Endothelial cell of umbilical vein (primary cell): ENCODE data around the gene MINDY4B. TPM values are rescaled to one million over a fixed set of nuclear protein-coding genes. Genes with fewer than 3 reads are reported as not detected.

Experiments used
- BruUV-seq: library from RNA; stranded (reverse); fragments of 400-500 nt; replicated peaks from 2 replicates; lab custom pipeline; 2021; lab: Mats Ljungman, UMichigan
- CTCF ChIA-PET: fragments of 300-600, 350-600 bp; sonication (Branson Sonifier 250); formaldehyde crosslinking; loops from one replicate; lab custom pipeline; 2021; ENCODE audit warnings: antibody characterized with exemption, inconsistent platforms; lab: Charles Lee
- POLR2A ChIA-PET: fragments of 300-600, 350-600 bp; sonication (Branson Sonifier 250); formaldehyde crosslinking; loops from one replicate; lab custom pipeline; 2021; ENCODE audit warnings: antibody characterized with exemption, inconsistent platforms; lab: Charles Lee
- DNase-seq: peaks from one replicate; pipeline ENCODE4 v3.0.0-alpha.2; 2011; ENCODE audit warnings: low read depth, low spot score
- FAIRE-seq: peaks from 2 replicates; lab custom pipeline; 2011; peaks lifted over from hg19 to GRCh38; lab: Jason Lieb, UNC
- H2AFZ ChIP-seq: 2 replicates; pipeline ENCODE4 v1.6.0; 2012; ENCODE audit warnings: low read depth, low read length, control low read depth, inconsistent platforms
- H3K27ac ChIP-seq: 2 replicates; pipeline ENCODE4 v1.5.1; 2011; ENCODE audit warnings: low read depth, mild to moderate bottlenecking, control low read depth, low read length, moderate library complexity; ENCODE audit not compliant: insufficient read depth
- H3K27me3 ChIP-seq, 2 experiments: 2 replicates each; pipeline versions ENCODE4 v1.6.0 to v1.6.1; 2011; ENCODE audit warnings: low read length in 2 of 2, mixed read lengths in 1 of 2; ENCODE audit not compliant: control insufficient read depth in 2 of 2, insufficient read depth in 2 of 2
- H3K36me3 ChIP-seq, 2 experiments: 2 replicates in 1 of 2; 3 replicates in 1 of 2; pipeline ENCODE4 v1.5.1; 2011; ENCODE audit warnings: low read length in 2 of 2, mild to moderate bottlenecking in 1 of 2, moderate library complexity in 1 of 2; ENCODE audit not compliant: control insufficient read depth in 2 of 2, insufficient read depth in 2 of 2; ENCODE audit errors: extremely low read depth in 1 of 2
- H3K4me1 ChIP-seq: 3 replicates; pipeline ENCODE4 v1.5.1; 2011; ENCODE audit warnings: mild to moderate bottlenecking, low read length; ENCODE audit not compliant: control insufficient read depth, insufficient read depth; ENCODE audit errors: extremely low read depth
- H3K4me2 ChIP-seq: 2 replicates; pipeline ENCODE4 v1.6.1; 2011; ENCODE audit warnings: low read length, control low read depth, mixed read lengths; ENCODE audit not compliant: insufficient read depth
- H3K4me3 ChIP-seq, 3 experiments: fragments of 200-600 bp in 1 of 3; sonication (generic), shearing (Covaris generic) in 1 of 3; replicated peaks in 1 of 3; 2 replicates each; pipeline ENCODE4 v1.5.1; 2011 to 2016; ENCODE audit warnings: control low read depth in 3 of 3, low read length in 3 of 3, mild to moderate bottlenecking in 2 of 3, inconsistent platforms in 1 of 3, low read depth in 1 of 3, moderate library complexity in 1 of 3; ENCODE audit not compliant: insufficient read depth in 1 of 3
- H3K79me2 ChIP-seq: 2 replicates; pipeline ENCODE4 v1.6.0; 2012; ENCODE audit warnings: low read length, inconsistent platforms; ENCODE audit not compliant: control insufficient read depth, insufficient read depth
- H3K9ac ChIP-seq: replicated peaks from 2 replicates; pipeline ENCODE3; 2011; ENCODE audit warnings: low read length, control low read depth; ENCODE audit not compliant: insufficient read depth; ENCODE audit errors: extremely low read depth
- H3K9me1 ChIP-seq: replicated peaks from 3 replicates; pipeline ENCODE4 v1.6.0; 2011; ENCODE audit warnings: mild to moderate bottlenecking, low read length; ENCODE audit not compliant: control insufficient read depth, insufficient read depth; ENCODE audit errors: extremely low read depth
- H3K9me3 ChIP-seq: replicated peaks from 2 replicates; pipeline ENCODE4 v1.5.1; 2012; ENCODE audit warnings: low read length, inconsistent platforms; ENCODE audit not compliant: control insufficient read depth, insufficient read depth
- H4K20me1 ChIP-seq: replicated peaks from 2 replicates; pipeline ENCODE3; 2011; ENCODE audit warnings: mild to moderate bottlenecking, low read length; ENCODE audit not compliant: control insufficient read depth, insufficient read depth; ENCODE audit errors: extremely low read depth
- CTCF ChIP-seq, 2 donors: IDR thresholded peaks; 1 replicate in 1 of 2; 2 replicates in 1 of 2; pipeline ENCODE4 v1.5.1; 2011; ENCODE audit warnings: low read length in 2 of 2, mild to moderate bottlenecking in 2 of 2, moderate library complexity in 2 of 2, control low read depth in 1 of 2, inconsistent platforms in 1 of 2, low read depth in 1 of 2; ENCODE audit not compliant: insufficient read depth in 1 of 2; ENCODE audit errors: extremely low read depth in 1 of 2
- EZH2 ChIP-seq: IDR thresholded peaks from 2 replicates; pipeline ENCODE4 v1.6.1; 2012; ENCODE audit warnings: borderline replicate concordance, low read depth, mild to moderate bottlenecking, moderate library complexity, low read length, inconsistent platforms; ENCODE audit not compliant: severe bottlenecking
- FOS ChIP-seq: IDR thresholded peaks from 2 replicates; pipeline ENCODE4 v1.6.1; 2011; ENCODE audit warnings: mild to moderate bottlenecking, low read length, moderate library complexity, borderline replicate concordance; ENCODE audit not compliant: insufficient read depth
- GATA2 ChIP-seq: IDR thresholded peaks from 2 replicates; pipeline ENCODE4 v1.7.0; 2011; ENCODE audit warnings: low read depth, mild to moderate bottlenecking, moderate library complexity, mixed read lengths, low read length; ENCODE audit not compliant: insufficient read length, insufficient read depth
- JUN ChIP-seq: IDR thresholded peaks from 2 replicates; pipeline ENCODE4 v1.6.1; 2011; ENCODE audit warnings: borderline replicate concordance, low read depth; ENCODE audit not compliant: insufficient read length, insufficient read depth
- MYC ChIP-seq: IDR thresholded peaks from one replicate; pipeline ENCODE4 v1.6.1; 2011; ENCODE audit warnings: mild to moderate bottlenecking, low read depth, low read length
- POLR2A ChIP-seq: IDR thresholded peaks from 2 replicates; pipeline ENCODE4 v1.6.1; 2012; ENCODE audit warnings: low read depth, mild to moderate bottlenecking, control low read depth, low read length
- POLR2AphosphoS5 ChIP-seq: IDR thresholded peaks from 2 replicates; pipeline ENCODE4 v1.6.1; 2012; ENCODE audit warnings: low read depth, mild to moderate bottlenecking, control low read depth, low read length, moderate library complexity; ENCODE audit not compliant: insufficient read depth
- dilution Hi-C: fragments of 300-500 bp; cut with MboI; formaldehyde crosslinking; loops from one replicate; pipeline ENCODE4 v1.15.0; 2019; ENCODE audit warnings: low sequenced_read_pairs; ENCODE audit not compliant: extremely low pct_ligation_motif_present
- intact Hi-C: fragments of 100-400 bp; cut with micrococcal nuclease; formaldehyde crosslinking; loops from one replicate; pipeline ENCODE4 v1.10.0; 2022
- polyA plus RNA-seq, 4 experiments: library from polyadenylated mRNA; depleted of rRNA in 3 of 4; stranded (reverse) in 3 of 4; unstranded in 1 of 4; fragments of >200 nt; gene quantifications; 2 replicates each; pipeline versions ENCODE4 v1.2.1 to v1.2.3, GENCODE V29; 2011 to 2012; ENCODE audit warnings: missing spikeins in 1 of 4
- total RNA-seq: library from RNA; stranded (reverse); gene quantifications from 2 replicates; pipeline ENCODE4 v1.2.3, GENCODE V29; 2021
- TF ChIP-seq, protein P1 (sequence below): IDR thresholded peaks from 2 replicates; pipeline ENCODE4 v1.6.1; 2011; ENCODE audit not compliant: insufficient read depth, insufficient read length

The MINDY4B gene
- total and polyA plus RNA-seq, 2 donors (not counting 3 experiments of a cell fraction or from before 2014, with no cell fraction given): not detected

- H3K4me3 ChIP-seq: no peak overlapping the region
- H3K9me1 ChIP-seq: no peaks in the 10 kb centered on the region
- FAIRE-seq (no peak), DNase-seq (no peak)
- no peaks in the 10 kb centered on the region for H3K36me3 ChIP-seq
- H3K4me2 ChIP-seq: no peak overlapping the region
- no peaks in the 10 kb centered on the region for H3K79me2 ChIP-seq
- ChIA-PET CTCF (no interaction called here), POLR2A (no interaction called here)
- TF ChIP-seq POLR2AphosphoS5 (no peak), EZH2 (no peak), MYC (no peak), CTCF (IDR thresholded peaks at IDR 0.05; ENCODE audit: extremely low read depth in 1 of 2, insufficient read depth in 1 of 2, low read depth in 1 of 2, low read length in 2 of 2) (no peak), JUN (no peak), FOS (no peak), POLR2A (no peak), GATA2 (no peak)
- TF ChIP-seq, protein P1, sequence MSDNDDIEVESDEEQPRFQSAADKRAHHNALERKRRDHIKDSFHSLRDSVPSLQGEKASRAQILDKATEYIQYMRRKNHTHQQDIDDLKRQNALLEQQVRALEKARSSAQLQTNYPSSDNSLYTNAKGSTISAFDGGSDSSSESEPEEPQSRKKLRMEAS: no peak
- H3K4me1 ChIP-seq: no peaks in the 10 kb centered on the region
- H3K27ac ChIP-seq: no peak overlapping the region
- H3K27me3 ChIP-seq: peaks cover 2 to 6% of the 10 kb centered on the region in 2 experiments
- no peak overlapping the region for H2AFZ ChIP-seq
- dilution Hi-C loops (no loop called here), intact Hi-C loops (no loop called here)
- no peaks in the 10 kb centered on the region for H4K20me1 ChIP-seq
- no peak overlapping the region for H3K9ac ChIP-seq
- BruUV-seq: no TSS peak
- H3K9me3 ChIP-seq: no peaks in the 10 kb centered on the region
These were observed 34.8 kb downstream of the MINDY4B start for GRCh38 chr3:150870406-150870805.
